HUES48 (cell line): ENCODE measurements around the gene PATJ.
"Not testable (repeated sequence)": the region's sequence is repeated elsewhere in the genome, so short reads cannot be mapped to it uniquely, and the experiment has no call there.

Source experiments
- H3K27ac ChIP-seq: one replicate; pipeline ENCODE4 v1.7.0; 2013; ENCODE audit warnings: low read depth, low read length, inconsistent platforms
- H3K27me3 ChIP-seq: 2 replicates; pipeline ENCODE4 v1.6.1; 2013; ENCODE audit warnings: mild to moderate bottlenecking, low read length; ENCODE audit not compliant: control insufficient read depth, insufficient read depth
- H3K36me3 ChIP-seq: 2 replicates; pipeline ENCODE4 v1.6.1; 2013; ENCODE audit warnings: low read length; ENCODE audit not compliant: control insufficient read depth, insufficient read depth
- H3K4me1 ChIP-seq: 2 replicates; pipeline ENCODE4 v1.6.1; 2013; ENCODE audit warnings: mild to moderate bottlenecking, low read length; ENCODE audit not compliant: control insufficient read depth, insufficient read depth
- H3K4me3 ChIP-seq: 2 replicates; pipeline ENCODE4 v1.5.1; 2013; ENCODE audit warnings: mild to moderate bottlenecking, low read depth, low read length
- H3K9ac ChIP-seq: 2 replicates; pipeline ENCODE4 v1.6.1; 2013; ENCODE audit warnings: mild to moderate bottlenecking, low read depth, low read length, moderate library complexity
- H3K9me3 ChIP-seq: 2 replicates; pipeline ENCODE4 v1.6.1; 2013; ENCODE audit warnings: low read length; ENCODE audit not compliant: control insufficient read depth, insufficient read depth

PATJ gene, protein sequence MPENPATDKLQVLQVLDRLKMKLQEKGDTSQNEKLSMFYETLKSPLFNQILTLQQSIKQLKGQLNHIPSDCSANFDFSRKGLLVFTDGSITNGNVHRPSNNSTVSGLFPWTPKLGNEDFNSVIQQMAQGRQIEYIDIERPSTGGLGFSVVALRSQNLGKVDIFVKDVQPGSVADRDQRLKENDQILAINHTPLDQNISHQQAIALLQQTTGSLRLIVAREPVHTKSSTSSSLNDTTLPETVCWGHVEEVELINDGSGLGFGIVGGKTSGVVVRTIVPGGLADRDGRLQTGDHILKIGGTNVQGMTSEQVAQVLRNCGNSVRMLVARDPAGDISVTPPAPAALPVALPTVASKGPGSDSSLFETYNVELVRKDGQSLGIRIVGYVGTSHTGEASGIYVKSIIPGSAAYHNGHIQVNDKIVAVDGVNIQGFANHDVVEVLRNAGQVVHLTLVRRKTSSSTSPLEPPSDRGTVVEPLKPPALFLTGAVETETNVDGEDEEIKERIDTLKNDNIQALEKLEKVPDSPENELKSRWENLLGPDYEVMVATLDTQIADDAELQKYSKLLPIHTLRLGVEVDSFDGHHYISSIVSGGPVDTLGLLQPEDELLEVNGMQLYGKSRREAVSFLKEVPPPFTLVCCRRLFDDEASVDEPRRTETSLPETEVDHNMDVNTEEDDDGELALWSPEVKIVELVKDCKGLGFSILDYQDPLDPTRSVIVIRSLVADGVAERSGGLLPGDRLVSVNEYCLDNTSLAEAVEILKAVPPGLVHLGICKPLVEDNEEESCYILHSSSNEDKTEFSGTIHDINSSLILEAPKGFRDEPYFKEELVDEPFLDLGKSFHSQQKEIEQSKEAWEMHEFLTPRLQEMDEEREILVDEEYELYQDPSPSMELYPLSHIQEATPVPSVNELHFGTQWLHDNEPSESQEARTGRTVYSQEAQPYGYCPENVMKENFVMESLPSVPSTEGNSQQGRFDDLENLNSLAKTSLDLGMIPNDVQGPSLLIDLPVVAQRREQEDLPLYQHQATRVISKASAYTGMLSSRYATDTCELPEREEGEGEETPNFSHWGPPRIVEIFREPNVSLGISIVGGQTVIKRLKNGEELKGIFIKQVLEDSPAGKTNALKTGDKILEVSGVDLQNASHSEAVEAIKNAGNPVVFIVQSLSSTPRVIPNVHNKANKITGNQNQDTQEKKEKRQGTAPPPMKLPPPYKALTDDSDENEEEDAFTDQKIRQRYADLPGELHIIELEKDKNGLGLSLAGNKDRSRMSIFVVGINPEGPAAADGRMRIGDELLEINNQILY (N-terminal part only)

DNA sequence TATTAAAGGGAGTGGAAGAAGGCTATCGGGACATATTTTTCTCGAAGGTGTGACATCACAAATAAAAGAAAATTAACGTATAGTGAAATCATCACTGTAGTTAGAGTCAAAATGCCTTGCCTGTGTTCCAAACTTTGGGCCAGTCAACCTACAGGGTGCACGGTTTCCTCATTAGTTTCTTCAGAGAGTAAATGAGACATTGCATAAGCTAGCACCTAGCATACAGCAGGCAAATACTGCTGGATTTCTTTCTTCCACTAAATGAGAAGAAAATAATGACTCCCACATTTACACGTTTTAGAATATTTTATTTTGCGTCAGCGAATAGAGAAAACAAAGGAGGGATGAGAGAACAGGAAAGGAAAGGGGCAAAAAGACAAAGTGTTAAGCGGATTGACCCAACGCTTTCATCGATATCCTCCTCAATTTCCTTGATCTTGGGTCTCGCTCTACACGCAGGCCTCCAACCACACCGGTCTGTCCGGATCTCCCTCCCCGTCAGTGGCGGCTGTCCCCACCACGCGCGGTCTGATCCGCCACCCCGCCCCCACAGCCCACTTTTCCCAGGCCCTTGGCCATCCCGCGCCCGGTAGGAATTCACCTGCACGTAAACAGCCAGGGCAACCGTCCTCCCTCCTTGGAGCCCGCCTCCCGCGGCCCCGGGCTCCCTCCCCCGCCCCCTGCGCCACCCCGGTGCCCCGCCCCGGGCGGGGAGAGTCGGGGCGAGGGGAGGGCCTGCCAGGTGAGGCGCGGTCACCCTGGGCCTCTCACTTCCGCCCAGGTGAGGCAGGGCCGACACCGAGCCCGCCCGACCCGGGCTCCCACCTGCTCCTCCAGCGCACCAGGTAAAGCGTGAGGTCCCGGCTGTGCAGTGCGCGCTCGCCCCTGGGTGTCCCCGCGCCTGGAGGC lies at the start of gene PATJ:
Gene PATJ, plus strand, starts transcription at position 770 of the 909 bp plus-strand sequence. CDS start 20,413 bp downstream, outside the sequence.
- no peaks in the 10 kb centered on the region for H3K9me3 ChIP-seq
- no peaks in the 10 kb centered on the region for H3K27me3 ChIP-seq
- H3K36me3 ChIP-seq: no peaks in the 10 kb centered on the region
- peak within 1 kb of the TSS; percentile 95 for H3K4me3 ChIP-seq
- peaks cover 19% of the 10 kb centered on the region for H3K4me1 ChIP-seq
- H3K9ac ChIP-seq: peak within 1 kb of the TSS; percentile 85
- peak within 1 kb of the TSS; percentile 84 for H3K27ac ChIP-seq

DNA sequence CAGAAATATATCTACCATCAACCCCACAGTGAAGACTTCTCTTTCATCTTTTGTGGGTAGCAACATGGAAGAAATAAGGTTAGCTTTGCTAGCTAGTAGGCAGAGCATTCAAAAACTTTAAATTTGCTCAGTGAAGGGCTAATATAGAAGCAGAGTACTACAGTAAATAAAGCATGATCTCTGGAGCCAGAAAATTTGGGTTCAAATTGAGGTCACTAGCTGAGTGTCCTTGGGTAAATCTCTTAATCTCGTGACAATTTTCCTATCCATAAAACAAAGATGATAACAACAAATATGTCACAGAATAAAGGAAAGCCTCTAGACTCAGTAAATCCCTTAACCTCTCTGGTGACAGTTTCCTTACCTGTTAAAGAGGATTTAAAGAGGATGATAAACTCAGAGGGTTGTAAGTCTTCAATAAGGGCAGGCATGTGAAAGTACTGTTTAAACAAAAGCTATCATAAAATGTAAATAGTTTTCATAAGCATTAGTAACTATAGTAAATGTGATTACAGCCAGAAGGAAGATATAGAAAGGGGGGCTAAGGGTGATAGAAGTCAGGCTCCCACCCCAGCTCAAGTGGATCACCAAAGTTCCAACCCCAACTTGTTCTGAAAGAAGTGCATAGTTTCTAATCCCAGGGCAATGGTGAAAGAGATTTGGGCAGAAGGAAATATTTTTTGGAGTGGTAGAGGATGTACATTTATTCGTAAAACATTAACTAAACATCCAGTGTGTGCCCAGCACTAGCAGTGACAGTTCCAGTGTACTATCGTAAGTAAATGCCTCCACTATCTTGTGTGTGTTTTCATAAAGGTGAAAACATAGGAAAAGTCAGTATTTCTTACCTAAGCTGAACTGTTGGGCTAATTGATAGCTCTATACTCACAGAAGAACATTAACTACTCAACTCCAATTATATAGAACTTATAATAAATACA lies 42.1 kb upstream of the PATJ start:
- no peak overlapping the region for H3K27ac ChIP-seq
- no peaks in the 10 kb centered on the region for H3K4me1 ChIP-seq

DNA sequence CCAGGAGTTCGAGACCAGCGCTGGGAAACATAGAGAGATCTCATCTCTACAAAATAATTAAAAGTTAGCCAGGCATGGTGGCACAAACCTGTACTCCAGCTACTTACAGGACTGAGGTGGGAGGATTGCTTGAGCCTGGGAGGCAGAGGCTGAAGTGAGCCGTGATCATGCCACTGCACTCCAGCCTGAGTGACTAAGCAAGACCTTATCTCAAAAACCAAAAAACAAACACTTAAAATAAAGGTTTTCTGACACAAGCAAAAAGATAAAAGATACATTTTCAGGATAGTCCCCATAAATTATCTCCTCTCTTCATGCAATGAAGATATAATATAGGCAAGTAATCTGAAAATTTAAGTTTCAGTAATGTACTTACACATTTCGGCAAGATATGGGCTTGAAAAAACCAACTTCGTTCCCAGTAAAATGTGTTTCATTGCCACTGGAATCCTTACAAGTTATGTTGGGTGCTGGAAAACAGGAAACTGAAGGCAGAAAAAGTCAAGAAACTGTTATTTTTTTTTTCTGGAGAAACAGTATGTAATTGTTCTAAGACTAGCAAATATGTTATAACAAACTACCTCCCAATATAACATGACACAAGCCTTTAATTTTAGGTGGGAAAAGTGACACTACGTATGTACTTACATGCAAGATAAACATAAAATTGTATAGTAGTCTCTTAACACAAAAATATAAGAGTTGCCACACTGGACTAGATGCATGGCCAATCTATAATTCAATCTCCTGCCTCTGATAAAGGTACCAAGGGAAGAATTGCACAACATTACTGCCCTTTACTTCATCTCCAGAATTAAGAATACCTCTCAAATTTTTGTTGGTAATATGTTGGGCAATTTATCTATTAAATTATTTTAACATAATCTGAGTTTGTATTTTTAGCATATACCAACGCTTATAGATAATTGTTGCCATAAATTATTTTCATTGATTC lies 33.0 kb upstream of the PATJ start:
- Histone ChIP-seq H3K4me1 (no peaks in the 10 kb centered on the region), H3K36me3 (peaks cover 35% of the 10 kb centered on the region), H3K27me3 (no peaks in the 10 kb centered on the region), H3K9ac (no peak overlapping the region), H3K4me3 (no peak overlapping the region), H3K9me3 (no peaks in the 10 kb centered on the region), H3K27ac (peak overlapping the region; percentile 8)

More for the DNA sequence above, 42.1 kb upstream of the PATJ start:
- Histone ChIP-seq H3K4me3 (no peak overlapping the region), H3K9me3 (no peaks in the 10 kb centered on the region), H3K9ac (no peak overlapping the region), H3K36me3 (peaks cover 54% of the 10 kb centered on the region), H3K27me3 (no peaks in the 10 kb centered on the region)

DNA sequence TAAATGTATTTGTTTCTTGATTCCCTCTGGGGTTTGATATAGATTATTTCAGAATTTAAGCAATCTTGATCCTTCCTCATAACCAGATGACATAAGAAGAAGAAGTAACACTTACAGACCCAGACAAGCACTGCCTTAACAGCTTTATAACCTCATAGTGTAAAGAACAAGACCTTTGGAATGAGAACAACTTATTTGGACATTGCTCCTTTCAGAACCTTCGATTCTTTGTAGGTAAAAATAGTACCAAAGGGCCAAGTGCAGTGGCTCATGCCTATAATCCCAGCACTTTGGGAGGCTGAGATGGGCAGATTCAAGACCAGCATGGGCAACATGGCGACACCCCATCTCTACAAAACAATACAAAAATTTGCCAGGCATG lies 32.4 kb upstream of the PATJ start:
- Histone ChIP-seq H3K9ac (no peak overlapping the region), H3K27me3 (no peaks in the 10 kb centered on the region), H3K27ac (no peak overlapping the region), H3K4me1 (no peaks in the 10 kb centered on the region), H3K4me3 (no peak overlapping the region), H3K36me3 (peaks cover 33% of the 10 kb centered on the region), H3K9me3 (no peaks in the 10 kb centered on the region)

DNA sequence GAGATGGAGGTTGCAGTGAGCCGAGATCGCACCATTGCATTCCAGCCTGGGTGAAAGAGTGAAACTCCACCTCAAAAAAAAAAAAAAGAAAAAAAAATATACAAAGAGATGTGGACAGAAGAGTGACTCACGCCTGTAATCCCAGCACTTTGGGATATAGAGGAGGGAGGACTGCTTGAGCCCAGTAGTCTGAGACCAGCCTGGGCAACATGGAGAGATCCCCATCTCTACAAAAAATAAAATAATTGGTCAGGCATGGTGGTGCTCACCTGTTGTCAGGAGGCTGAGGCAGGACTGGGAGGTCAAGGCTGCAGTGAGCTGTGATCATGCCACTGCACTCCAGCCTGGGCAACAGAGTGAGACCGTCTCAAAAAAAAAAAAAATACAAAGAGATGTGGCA lies 31.0 kb upstream of the PATJ start:
- H3K36me3 ChIP-seq: peaks cover 30% of the 10 kb centered on the region
- not testable (repeated sequence) for H3K4me1 ChIP-seq, H3K9ac ChIP-seq, H3K4me3 ChIP-seq, H3K27me3 ChIP-seq, H3K27ac ChIP-seq, H3K9me3 ChIP-seq

DNA sequence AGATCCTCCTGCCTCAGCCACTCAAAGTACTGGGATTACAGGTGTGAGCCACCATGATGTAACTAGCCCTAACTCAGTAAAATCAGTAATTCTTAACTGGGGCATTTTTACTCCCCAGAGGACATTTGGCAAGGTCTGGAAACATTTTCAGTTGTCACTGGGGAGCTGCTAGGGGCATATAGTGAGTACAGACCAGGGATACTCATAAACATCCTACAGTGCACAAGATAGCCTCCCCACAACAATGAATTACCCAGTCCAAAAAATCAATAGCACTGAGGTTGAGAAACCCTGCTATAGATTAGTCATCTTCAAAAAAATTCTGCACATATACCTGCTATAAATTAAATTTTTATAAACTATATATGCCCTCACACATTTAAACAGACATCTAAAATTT lies 30.3 kb upstream of the PATJ start:
- peaks cover 30% of the 10 kb centered on the region for H3K36me3 ChIP-seq
- no peaks in the 10 kb centered on the region for H3K4me1 ChIP-seq
- no peak overlapping the region for H3K27ac ChIP-seq
- H3K4me3 ChIP-seq: no peak overlapping the region
- H3K27me3 ChIP-seq: no peaks in the 10 kb centered on the region
- H3K9ac ChIP-seq: no peak overlapping the region
- H3K9me3 ChIP-seq: no peaks in the 10 kb centered on the region

DNA sequence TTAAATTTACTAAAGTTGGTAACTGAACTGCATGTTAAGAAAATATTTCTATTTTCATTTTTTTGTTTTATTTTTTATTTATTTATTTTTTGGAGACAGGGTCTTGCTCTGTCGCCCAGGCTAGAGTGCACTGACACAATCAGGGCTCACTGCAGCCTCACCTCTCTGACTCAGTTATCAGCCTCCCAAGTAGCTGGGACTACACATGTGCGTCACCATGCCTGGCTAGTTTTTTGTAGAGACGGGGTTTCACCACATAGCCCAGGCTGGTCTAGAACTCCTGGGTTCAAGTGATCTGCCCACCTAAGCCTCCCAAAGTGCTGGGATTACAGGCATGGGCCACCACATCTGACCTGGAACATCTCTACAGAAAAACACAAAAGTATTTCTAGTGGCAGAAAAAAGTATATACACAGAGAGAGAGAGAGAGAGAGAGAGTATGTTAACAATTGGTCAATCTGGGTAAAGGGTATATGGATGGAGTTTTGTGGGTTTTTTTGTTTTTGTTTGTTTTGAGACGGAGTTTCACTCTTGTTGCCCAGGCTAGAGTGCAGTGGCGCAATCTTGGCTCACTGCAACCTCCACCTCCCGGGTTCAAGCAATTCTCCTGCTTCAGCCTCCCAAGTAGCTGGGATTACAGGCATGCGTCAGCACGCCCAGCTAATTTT lies 23.1 kb upstream of the PATJ start:
- H3K36me3 ChIP-seq: peaks cover 16% of the 10 kb centered on the region
- not testable (repeated sequence) for H3K4me1 ChIP-seq, H3K27ac ChIP-seq, H3K4me3 ChIP-seq, H3K9ac ChIP-seq, H3K9me3 ChIP-seq, H3K27me3 ChIP-seq

DNA sequence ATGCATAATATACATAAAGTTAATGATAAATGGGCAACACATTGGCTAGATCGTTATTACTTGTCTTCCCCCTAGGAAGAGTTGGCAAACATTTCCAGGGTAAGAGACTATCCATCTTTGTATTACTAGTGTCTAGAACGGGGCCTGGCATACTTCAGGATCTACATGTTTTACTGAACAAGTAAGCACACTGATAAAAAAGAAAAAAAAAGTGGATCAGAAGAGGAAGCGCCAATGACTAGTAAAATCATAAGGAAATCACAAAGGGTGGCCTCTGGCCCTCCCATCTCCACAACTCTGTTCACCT lies 17.8 kb upstream of the PATJ start:
- H3K4me1 ChIP-seq: 0 out of 2 replicates have a peak, but pooled peaks cover 6% of the 10 kb centered on the region
- peak overlapping the region; percentile 89 for H3K27ac ChIP-seq
- H3K27me3 ChIP-seq: no peaks in the 10 kb centered on the region
- H3K4me3 ChIP-seq: peak overlapping the region; percentile 94
- peak overlapping the region; percentile 93 for H3K9ac ChIP-seq
- peaks cover 12% of the 10 kb centered on the region for H3K36me3 ChIP-seq
- H3K9me3 ChIP-seq: no peaks in the 10 kb centered on the region
